ENCODE data around the gene PROM2. TPM values are rescaled to one million over a fixed set of nuclear protein-coding genes. Genes with fewer than 3 reads are reported as not detected.

Gene PROM2
- total RNA-seq, 1 donor, result under 0.01 TPM

GRCh38 chr2:95326433-95327140 lies 52.3 kb downstream of the PROM2 start:
- H3K4me3 ChIP-seq (ENCODE audit: low read depth, low read length), result no peak overlapping the region
- DNase-seq (ENCODE audit: low read depth), result no peak
- TF ChIP-seq CTCF (IDR thresholded peaks at IDR 0.05; ENCODE audit: insufficient read depth, low read depth, low read length), result no peak

- TF ChIP-seq CTCF (IDR thresholded peaks at IDR 0.05; ENCODE audit: insufficient read depth, low read depth, low read length), result no peak
- H3K4me3 ChIP-seq (ENCODE audit: low read depth, low read length), result no peak overlapping the region
- DNase-seq (ENCODE audit: low read depth), result no peak
These were observed 53.6 kb downstream of the PROM2 start for GRCh38 chr2:95327861-95328260.

GRCh38 chr2:95328358-95329125 lies 54.3 kb downstream of the PROM2 start:
- no peak overlapping the region for H3K4me3 ChIP-seq (ENCODE audit: low read depth, low read length)
- DNase-seq (ENCODE audit: low read depth), result no peak
- TF ChIP-seq CTCF (IDR thresholded peaks at IDR 0.05; ENCODE audit: insufficient read depth, low read depth, low read length), result no peak

DNA sequence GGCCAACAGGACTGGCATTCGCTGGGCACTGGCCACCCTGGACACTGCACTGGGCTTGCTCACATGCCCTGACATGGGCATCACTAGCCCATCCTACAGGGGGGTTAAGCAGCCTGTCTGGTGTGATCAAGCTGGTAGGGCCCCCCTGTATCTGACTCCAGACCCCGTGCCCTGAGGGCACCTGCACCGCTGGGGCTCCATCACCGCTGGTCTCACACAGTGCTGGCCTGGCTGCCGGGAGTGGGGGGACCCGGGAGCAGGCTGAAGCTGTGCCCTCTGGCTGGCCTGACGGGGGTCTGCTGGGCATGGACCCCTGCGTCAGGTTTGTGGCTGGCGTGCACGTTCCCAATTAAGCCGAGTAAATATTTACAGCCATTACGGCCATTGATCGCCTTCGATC lies 55.2 kb downstream of the PROM2 start:
- H3K4me3 ChIP-seq (ENCODE audit: low read depth, low read length), result no peak overlapping the region
- DNase-seq (ENCODE audit: low read depth), result no peak

GRCh38 chr2:95329891-95330793 lies 55.9 kb downstream of the PROM2 start:
- no peak overlapping the region for H3K4me3 ChIP-seq (ENCODE audit: low read depth, low read length)
- no peak for DNase-seq (ENCODE audit: low read depth)
- TF ChIP-seq CTCF (IDR thresholded peaks at IDR 0.05; ENCODE audit: insufficient read depth, low read depth, low read length), result no peak

More for the DNA sequence above, 55.2 kb downstream of the PROM2 start:
- TF ChIP-seq CTCF (IDR thresholded peaks at IDR 0.05; ENCODE audit: insufficient read depth, low read depth, low read length), result no peak

GRCh38 chr2:95330794-95331338 lies 56.6 kb downstream of the PROM2 start:
- no peak for DNase-seq (ENCODE audit: low read depth)
- H3K4me3 ChIP-seq (ENCODE audit: low read depth, low read length), result no peak overlapping the region
- no peak for TF ChIP-seq CTCF (IDR thresholded peaks at IDR 0.05; ENCODE audit: insufficient read depth, low read depth, low read length)
